GM10266 (cell line): ENCODE measurements around the gene SLC38A9.
"Not testable (repeated sequence)": the region's sequence is repeated elsewhere in the genome, so short reads cannot be mapped to it uniquely, and the experiment has no call there.

ENCODE experiments used
- DNase-seq: peaks from one replicate; pipeline ENCODE4 v3.0.0; 2012; ENCODE audit errors: extremely low spot score
- TF ChIP-seq, protein P1 (sequence below): IDR thresholded peaks from 2 replicates; pipeline ENCODE4 v1.5.1; 2012; ENCODE audit warnings: mild to moderate bottlenecking, low read depth; ENCODE audit not compliant: control insufficient read depth, insufficient read depth; ENCODE audit errors: missing control alignments

The SLC38A9 gene, protein sequence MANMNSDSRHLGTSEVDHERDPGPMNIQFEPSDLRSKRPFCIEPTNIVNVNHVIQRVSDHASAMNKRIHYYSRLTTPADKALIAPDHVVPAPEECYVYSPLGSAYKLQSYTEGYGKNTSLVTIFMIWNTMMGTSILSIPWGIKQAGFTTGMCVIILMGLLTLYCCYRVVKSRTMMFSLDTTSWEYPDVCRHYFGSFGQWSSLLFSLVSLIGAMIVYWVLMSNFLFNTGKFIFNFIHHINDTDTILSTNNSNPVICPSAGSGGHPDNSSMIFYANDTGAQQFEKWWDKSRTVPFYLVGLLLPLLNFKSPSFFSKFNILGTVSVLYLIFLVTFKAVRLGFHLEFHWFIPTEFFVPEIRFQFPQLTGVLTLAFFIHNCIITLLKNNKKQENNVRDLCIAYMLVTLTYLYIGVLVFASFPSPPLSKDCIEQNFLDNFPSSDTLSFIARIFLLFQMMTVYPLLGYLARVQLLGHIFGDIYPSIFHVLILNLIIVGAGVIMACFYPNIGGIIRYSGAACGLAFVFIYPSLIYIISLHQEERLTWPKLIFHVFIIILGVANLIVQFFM

DNA sequence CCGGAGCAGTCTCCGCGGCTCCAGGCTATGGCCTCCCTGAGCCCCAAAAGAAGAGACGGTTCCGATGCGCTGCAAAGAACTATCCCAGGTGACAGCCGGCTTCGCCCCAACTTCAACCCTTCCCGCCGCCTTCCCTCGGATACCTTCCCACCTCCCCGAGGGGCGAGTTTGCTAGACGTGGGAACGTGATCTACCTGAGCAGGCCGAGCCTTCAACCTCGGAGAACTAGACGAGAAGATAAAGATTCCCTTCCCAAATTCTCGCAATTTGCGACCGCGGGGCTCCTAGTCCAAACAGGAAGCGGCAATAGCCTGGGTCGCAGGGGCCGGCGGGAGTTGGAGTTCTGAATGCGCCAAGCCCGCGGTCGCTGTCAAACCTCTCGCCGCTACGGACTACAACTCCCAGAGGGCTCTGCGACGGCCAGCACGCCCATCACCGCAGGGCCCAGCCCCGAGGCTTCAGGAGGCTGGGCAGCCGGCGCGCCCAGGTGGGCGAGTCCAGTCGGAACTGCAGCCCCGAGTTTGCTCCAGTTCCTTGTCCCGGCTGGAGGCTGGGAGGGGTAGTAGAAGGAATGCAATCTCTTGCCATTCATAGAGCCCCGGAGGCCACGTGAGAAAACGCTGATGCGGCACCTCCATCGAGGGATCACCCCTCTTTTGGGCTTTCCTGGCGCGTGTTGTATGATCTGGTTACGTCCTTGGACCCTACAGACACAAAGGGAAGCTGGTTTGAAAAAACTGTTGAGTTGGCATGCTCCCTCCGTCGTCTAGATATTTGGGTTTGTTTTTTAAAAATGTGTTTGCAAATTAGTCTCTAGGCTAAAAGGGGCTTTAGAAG is at the start of gene SLC38A9:
SLC38A9 (minus strand) TSS at position 302 of the 837 bp plus-strand sequence. CDS start 14,366 bp downstream, outside the sequence.
- TF ChIP-seq, protein P1, sequence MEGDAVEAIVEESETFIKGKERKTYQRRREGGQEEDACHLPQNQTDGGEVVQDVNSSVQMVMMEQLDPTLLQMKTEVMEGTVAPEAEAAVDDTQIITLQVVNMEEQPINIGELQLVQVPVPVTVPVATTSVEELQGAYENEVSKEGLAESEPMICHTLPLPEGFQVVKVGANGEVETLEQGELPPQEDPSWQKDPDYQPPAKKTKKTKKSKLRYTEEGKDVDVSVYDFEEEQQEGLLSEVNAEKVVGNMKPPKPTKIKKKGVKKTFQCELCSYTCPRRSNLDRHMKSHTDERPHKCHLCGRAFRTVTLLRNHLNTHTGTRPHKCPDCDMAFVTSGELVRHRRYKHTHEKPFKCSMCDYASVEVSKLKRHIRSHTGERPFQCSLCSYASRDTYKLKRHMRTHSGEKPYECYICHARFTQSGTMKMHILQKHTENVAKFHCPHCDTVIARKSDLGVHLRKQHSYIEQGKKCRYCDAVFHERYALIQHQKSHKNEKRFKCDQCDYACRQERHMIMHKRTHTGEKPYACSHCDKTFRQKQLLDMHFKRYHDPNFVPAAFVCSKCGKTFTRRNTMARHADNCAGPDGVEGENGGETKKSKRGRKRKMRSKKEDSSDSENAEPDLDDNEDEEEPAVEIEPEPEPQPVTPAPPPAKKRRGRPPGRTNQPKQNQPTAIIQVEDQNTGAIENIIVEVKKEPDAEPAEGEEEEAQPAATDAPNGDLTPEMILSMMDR: no peak
- peak; percentile 87 for DNase-seq

DNA sequence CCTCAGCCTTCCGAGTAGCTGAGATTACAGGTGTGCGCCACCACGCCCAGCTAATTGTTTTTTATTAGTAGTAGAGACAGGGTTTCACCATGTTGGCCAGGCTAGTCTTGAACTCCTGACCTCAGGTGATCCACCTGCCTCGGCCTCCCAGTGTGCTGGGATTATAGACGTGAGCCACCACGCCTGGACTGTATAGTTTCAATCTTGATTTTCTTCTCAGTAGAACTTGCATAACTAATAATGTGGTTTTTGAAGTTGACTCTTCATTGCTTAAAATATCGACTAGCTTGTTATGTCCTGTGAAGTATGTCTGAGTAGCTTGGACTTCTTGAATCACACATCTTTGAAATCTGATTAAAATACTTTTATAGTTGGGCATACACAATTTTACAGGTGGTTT is 49.6 kb upstream of the SLC38A9 start:
- DNase-seq: not testable (repeated sequence)

DNA sequence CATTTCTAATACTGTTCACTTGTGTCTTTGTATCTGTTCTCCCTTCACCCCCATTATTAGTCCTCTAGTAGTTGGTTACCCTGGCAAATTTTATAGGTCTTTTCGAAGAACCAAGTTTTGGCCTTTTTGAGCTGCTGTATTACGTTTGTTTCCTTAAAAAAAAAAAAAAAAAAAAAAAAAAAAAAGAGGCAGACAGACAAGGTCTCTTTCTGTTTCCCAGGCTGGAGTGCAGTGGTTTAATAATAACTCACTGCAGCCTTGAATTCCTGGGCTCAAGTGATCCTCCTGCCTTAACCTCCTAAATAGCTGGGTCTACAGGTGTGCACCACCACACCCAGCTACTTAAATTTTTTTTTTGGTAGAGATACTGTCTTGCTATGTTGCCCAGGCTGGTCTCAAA is 46.6 kb upstream of the SLC38A9 start:
- TF ChIP-seq, protein P1: no peak
- no peak for DNase-seq

DNA sequence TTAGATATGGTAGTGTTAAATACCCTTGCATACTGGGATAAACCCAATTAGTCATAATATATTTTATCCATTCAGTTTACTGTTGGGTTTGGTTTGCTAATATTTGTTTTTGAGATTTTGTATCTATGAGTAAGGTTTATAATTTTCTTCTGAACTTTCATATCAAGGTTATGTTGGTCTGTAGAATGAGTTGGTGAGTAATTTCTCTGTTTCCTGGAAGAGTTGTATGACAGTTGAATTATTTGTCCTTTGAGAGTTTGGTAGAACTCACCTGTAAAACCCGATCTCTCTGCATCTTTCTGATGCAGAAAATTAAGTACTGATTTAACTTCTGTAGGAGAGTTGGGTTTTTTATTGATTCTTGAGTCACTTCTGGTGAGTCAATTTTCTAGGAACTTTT is 46.1 kb upstream of the SLC38A9 start:
- no peak for DNase-seq
- TF ChIP-seq, protein P1: no peak

DNA sequence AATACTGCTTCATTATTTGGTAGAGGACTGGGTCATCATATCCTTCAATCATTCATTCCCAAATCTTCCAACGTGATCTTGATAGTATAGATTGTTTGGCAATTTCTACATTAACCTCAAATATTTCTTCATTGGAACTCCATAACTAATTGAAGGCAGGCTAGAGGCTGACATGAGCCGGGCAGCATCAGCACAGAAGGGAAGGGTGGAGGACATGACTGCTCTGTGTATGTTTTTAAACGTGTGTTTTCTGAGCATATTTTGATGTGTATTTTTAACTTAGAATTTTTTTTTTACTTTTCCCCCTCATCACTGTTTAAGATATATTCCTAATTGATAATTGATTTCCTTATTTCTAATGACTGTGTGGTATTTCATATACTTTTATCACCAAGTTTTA is 38.4 kb upstream of the SLC38A9 start:
- no peak for DNase-seq
- TF ChIP-seq, protein P1: no peak

DNA sequence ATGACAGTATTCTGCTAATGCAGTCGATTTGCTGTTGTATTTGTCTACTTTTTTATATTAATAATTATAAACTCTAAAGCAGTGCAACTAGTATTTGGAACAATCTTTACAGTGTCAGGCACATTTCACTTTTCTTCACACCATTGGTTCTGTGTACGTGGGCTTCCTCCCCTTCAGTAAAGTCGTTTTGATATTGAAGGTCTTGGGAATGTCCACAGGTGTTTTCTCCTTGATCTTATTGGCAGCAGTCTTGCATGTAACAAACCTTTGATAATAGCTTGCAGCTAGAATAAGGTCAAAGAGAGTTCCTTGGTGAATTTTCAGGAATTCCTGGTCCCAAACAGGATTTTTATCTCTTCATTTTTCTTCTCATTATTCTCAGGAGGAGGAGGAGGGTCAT is 37.9 kb upstream of the SLC38A9 start:
- TF ChIP-seq, protein P1: no peak
- no peak for DNase-seq

DNA sequence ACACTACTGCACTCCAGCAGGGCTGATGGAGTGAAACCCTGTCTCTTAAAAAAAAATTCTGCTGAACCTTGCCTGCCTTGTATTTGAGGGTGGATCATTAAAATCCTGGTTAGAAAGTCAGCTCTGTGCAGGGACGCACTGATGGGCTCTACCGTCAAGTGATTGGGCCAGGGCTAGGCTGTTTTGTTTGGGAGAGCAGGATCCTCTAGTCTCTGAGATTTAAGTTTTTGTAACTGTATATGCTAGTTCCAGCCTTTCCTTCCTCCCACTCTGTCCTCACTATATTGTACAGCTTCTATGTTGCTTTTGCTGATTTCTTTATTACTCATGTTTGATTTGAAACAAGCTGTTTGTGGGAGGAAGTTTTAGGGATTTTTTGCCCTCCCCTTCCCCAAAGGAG is 37.3 kb upstream of the SLC38A9 start:
- TF ChIP-seq, protein P1: no peak
- DNase-seq: no peak
